Activated naive CD4-positive, alpha-beta T cell treated with anti-CD3 and anti-CD28 coated beads, Interleukin-2, amount 50 U/mL, for 24 hours (primary cell): ENCODE data around the gene POGZ.
"Not testable (repeated sequence)": the region's sequence is repeated elsewhere in the genome, so short reads cannot be mapped to it uniquely, and the experiment has no call there.

Experiments
- H3K27ac Mint-ChIP-seq: one replicate; pipeline ENCODE4 v1.8.0; 2021; ENCODE audit warnings: mild to moderate bottlenecking, mixed read lengths
- H3K27me3 Mint-ChIP-seq: one replicate; pipeline ENCODE4 v1.8.0; 2021; ENCODE audit warnings: mixed read lengths
- H3K36me3 Mint-ChIP-seq: one replicate; pipeline ENCODE4 v1.8.0; 2021; ENCODE audit warnings: mixed read lengths
- H3K4me1 Mint-ChIP-seq: one replicate; pipeline ENCODE4 v1.8.0; 2021; ENCODE audit warnings: mixed read lengths
- H3K4me3 Mint-ChIP-seq: one replicate; pipeline ENCODE4 v1.8.0; 2021; ENCODE audit warnings: mild to moderate bottlenecking, mixed read lengths
- H3K9me3 Mint-ChIP-seq: one replicate; pipeline ENCODE4 v1.8.0; 2021; ENCODE audit warnings: mixed read lengths

The POGZ gene

DNA sequence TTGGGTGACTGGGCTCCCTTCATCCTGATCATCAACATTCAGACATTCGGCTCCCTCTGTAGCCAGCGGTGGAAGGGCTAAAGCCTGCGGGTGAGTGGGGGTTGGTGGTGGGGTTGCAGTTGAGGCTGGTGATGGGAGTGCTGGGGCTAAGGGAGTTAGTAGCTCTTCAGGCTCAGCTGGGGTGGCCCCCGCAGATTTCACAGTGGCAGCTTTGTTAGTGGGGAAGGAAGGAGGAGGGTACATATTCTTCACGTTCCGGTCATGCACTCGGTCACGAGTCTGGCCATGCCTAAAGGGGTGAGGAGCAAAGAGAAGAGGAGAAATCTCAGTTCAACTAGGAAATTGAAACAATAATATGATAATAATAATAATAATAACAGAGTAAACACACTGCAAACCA lies 53.1 kb downstream of the POGZ start:
- Mint-ChIP-seq H3K36me3 (peaks cover 17% of the 10 kb centered on the region), H3K4me3 (no peak overlapping the region), H3K27me3 (no peaks in the 10 kb centered on the region), H3K4me1 (peaks cover 10% of the 10 kb centered on the region), H3K27ac (no peak overlapping the region), H3K9me3 (no peaks in the 10 kb centered on the region)

- H3K4me3 Mint-ChIP-seq: no peak overlapping the region
- no peaks in the 10 kb centered on the region for H3K27me3 Mint-ChIP-seq
- H3K27ac Mint-ChIP-seq: peak overlapping the region; percentile 27
- H3K36me3 Mint-ChIP-seq: peaks cover 17% of the 10 kb centered on the region
- H3K4me1 Mint-ChIP-seq: peaks cover 18% of the 10 kb centered on the region
- no peaks in the 10 kb centered on the region for H3K9me3 Mint-ChIP-seq
Observed at GRCh38 chr1:151405187-151405951, 53.9 kb downstream of the POGZ start.

GRCh38 chr1:151403612-151404011 lies 55.7 kb downstream of the POGZ start:
- no peak overlapping the region for H3K4me3 Mint-ChIP-seq
- peak overlapping the region; percentile 46 for H3K27ac Mint-ChIP-seq
- no peaks in the 10 kb centered on the region for H3K27me3 Mint-ChIP-seq
- peaks cover 17% of the 10 kb centered on the region for H3K36me3 Mint-ChIP-seq
- no peaks in the 10 kb centered on the region for H3K9me3 Mint-ChIP-seq
- peaks cover 28% of the 10 kb centered on the region for H3K4me1 Mint-ChIP-seq

DNA sequence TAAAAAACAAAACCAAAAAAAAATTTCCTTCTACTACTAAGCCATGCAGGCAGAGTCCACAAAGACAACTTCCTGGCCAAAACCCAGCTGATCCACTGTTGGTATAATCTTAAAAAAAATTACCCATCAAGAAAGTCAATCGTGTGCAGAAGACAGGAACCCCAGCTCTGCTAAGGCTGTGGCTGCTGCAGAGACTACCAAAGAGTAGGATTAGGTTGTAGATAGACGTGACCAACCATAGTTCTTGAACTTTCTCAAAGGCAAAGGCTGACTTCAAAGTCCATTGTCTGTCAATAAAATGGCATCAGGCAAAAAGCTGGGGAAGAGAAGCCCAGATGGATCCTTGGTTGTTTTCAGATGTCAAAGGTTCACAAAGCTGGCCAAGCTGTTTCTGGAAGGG lies 56.5 kb downstream of the POGZ start:
- H3K27me3 Mint-ChIP-seq: no peaks in the 10 kb centered on the region
- H3K27ac Mint-ChIP-seq: peak overlapping the region; percentile 35
- peak overlapping the region; percentile 33 for H3K4me3 Mint-ChIP-seq
- no peaks in the 10 kb centered on the region for H3K9me3 Mint-ChIP-seq
- peaks cover 28% of the 10 kb centered on the region for H3K4me1 Mint-ChIP-seq
- peaks cover 17% of the 10 kb centered on the region for H3K36me3 Mint-ChIP-seq

- Mint-ChIP-seq H3K4me1 (peaks cover 28% of the 10 kb centered on the region), H3K4me3 (peak overlapping the region; percentile 33), H3K27me3 (no peaks in the 10 kb centered on the region), H3K9me3 (no peaks in the 10 kb centered on the region), H3K36me3 (peaks cover 15% of the 10 kb centered on the region), H3K27ac (peak overlapping the region; percentile 98)
Observed at GRCh38 chr1:151401860-151402259, 57.4 kb downstream of the POGZ start.

DNA sequence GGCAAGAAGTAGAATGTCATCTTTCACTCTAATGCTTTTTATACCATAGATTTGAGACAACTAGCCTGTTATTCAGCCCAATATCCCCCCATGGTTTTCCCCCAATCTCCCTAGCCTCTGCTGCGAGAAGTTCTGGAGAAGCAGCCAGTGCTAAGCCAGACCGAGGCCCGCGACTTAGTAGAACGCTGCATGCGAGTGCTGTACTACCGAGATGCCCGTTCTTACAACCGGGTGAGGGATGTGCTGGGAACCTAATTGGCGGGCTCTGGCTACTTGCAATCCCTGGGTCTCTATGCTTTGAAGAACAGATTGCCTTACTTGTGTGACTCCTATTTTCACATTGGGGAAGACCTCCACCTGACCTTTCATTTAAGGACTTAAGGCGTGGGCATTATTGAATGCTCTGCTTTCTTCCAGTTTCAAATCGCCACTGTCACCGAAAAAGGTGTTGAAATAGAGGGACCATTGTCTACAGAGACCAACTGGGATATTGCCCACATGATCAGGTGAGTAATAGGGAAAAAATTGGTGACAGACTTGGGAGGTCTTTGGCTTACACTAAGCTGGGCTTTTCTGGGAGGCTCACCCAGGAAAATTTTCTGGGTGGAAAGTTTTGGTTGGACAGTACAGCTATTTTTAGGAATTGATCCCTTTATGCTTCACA lies 58.0 kb downstream of the POGZ start:
- no peaks in the 10 kb centered on the region for H3K9me3 Mint-ChIP-seq
- no peaks in the 10 kb centered on the region for H3K27me3 Mint-ChIP-seq
- peaks cover 13% of the 10 kb centered on the region for H3K36me3 Mint-ChIP-seq

GRCh38 chr1:151399324-151400171 lies 59.7 kb downstream of the POGZ start, which contains the start of gene PSMB4:
TSS of gene PSMB4 (plus strand) at chr1:151399573. CDS start at chr1:151399588, 15 bp downstream.
- Mint-ChIP-seq H3K9me3 (no peaks in the 10 kb centered on the region), H3K4me3 (peak within 1 kb of the TSS; percentile 94), H3K27ac (peak within 1 kb of the TSS; percentile 98), H3K27me3 (no peaks in the 10 kb centered on the region), H3K4me1 (peaks cover 28% of the 10 kb centered on the region), H3K36me3 (peaks cover 12% of the 10 kb centered on the region)

More for the DNA sequence above, 58.0 kb downstream of the POGZ start:
- Mint-ChIP-seq H3K4me3 (peak overlapping the region; percentile 94), H3K4me1 (peaks cover 28% of the 10 kb centered on the region), H3K27ac (peak overlapping the region; percentile 98)

DNA sequence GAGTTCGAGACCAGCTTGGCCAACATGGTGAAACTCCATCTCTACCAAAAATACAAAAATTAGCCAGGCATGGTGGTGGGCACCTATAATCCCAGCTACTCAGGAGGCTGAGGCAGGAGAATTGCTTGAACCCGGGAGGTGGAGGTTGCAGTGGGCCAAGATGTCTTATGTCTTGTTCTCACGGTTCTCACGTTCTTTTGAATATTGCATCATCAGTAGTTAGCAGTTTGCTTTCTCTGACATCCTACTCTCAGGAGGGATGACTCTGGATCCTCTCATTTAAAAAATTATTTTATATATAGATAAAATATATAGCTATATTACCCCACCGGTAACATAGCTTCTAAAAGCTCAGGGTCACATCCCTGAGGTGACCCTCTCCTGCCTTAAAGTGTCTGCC lies 63.0 kb downstream of the POGZ start:
- H3K27ac Mint-ChIP-seq, H3K36me3 Mint-ChIP-seq, H3K9me3 Mint-ChIP-seq, H3K27me3 Mint-ChIP-seq, H3K4me3 Mint-ChIP-seq: not testable (repeated sequence)
- peaks cover 19% of the 10 kb centered on the region for H3K4me1 Mint-ChIP-seq

DNA sequence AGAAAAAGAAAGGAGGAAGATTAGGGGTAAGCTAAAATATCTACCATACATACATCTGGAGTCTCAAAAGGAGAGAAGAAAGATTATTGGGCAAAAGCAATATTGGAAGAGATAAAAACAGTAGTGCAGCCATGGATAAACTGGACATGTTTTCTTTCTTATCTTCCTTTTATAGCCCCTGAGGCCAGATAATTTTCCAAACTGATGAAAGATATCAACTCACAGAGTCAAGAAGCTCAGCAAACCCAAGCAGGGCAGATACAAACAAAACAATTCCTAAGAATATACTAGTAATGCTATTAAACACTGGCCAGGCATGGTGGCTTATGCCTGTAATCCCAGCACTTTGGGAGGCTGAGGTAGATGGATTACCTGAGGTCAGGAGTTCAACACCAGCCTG lies 65.7 kb downstream of the POGZ start:
- no peaks in the 10 kb centered on the region for H3K27me3 Mint-ChIP-seq
- no peaks in the 10 kb centered on the region for H3K36me3 Mint-ChIP-seq
- no peaks in the 10 kb centered on the region for H3K9me3 Mint-ChIP-seq
- H3K4me1 Mint-ChIP-seq: no peaks in the 10 kb centered on the region
- H3K4me3 Mint-ChIP-seq: no peak overlapping the region
- no peak overlapping the region for H3K27ac Mint-ChIP-seq

DNA sequence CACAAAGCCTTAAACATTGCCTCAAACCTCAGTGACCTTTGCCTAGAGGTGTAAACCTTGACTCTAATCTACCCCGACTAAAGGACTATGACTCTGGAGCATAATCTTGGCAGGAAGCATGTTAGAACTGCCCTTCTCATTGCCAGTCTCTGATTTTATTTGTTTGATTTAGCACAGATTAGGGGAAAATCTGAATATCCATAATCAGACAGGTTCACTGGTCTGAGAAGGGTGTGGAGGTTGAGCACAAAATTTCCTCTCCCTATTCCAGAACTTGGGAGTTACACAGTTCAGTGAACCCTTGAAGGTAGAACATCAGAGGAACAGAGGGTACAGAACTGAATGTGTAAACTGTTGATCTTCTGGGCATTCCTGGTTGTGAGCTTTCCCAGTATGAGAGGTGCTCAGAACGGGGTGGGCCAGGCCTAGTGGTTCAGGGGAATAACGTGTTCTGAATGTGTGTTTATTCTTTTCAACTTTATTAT lies 68.2 kb downstream of the POGZ start:
- H3K27me3 Mint-ChIP-seq: no peaks in the 10 kb centered on the region
- H3K4me1 Mint-ChIP-seq: no peaks in the 10 kb centered on the region
- H3K27ac Mint-ChIP-seq: no peak overlapping the region
- H3K4me3 Mint-ChIP-seq: no peak overlapping the region
- H3K36me3 Mint-ChIP-seq: no peaks in the 10 kb centered on the region
- no peaks in the 10 kb centered on the region for H3K9me3 Mint-ChIP-seq

- H3K4me3 Mint-ChIP-seq, H3K27ac Mint-ChIP-seq, H3K36me3 Mint-ChIP-seq, H3K9me3 Mint-ChIP-seq, H3K27me3 Mint-ChIP-seq, H3K4me1 Mint-ChIP-seq: not testable (repeated sequence)
Observed at GRCh38 chr1:151390221-151391078, 68.8 kb downstream of the POGZ start.

- Mint-ChIP-seq H3K27me3 (no peaks in the 10 kb centered on the region), H3K4me3 (no peak overlapping the region), H3K4me1 (no peaks in the 10 kb centered on the region), H3K9me3 (no peaks in the 10 kb centered on the region), H3K27ac (peak overlapping the region; percentile 59), H3K36me3 (no peaks in the 10 kb centered on the region)
Observed at GRCh38 chr1:151386002-151386401, 73.3 kb downstream of the POGZ start.

- no peak overlapping the region for H3K4me3 Mint-ChIP-seq
- H3K27me3 Mint-ChIP-seq: no peaks in the 10 kb centered on the region
- no peaks in the 10 kb centered on the region for H3K4me1 Mint-ChIP-seq
- H3K36me3 Mint-ChIP-seq: no peaks in the 10 kb centered on the region
- no peaks in the 10 kb centered on the region for H3K9me3 Mint-ChIP-seq
- no peak overlapping the region for H3K27ac Mint-ChIP-seq
Observed at GRCh38 chr1:151384584-151384983, 74.7 kb downstream of the POGZ start.

DNA sequence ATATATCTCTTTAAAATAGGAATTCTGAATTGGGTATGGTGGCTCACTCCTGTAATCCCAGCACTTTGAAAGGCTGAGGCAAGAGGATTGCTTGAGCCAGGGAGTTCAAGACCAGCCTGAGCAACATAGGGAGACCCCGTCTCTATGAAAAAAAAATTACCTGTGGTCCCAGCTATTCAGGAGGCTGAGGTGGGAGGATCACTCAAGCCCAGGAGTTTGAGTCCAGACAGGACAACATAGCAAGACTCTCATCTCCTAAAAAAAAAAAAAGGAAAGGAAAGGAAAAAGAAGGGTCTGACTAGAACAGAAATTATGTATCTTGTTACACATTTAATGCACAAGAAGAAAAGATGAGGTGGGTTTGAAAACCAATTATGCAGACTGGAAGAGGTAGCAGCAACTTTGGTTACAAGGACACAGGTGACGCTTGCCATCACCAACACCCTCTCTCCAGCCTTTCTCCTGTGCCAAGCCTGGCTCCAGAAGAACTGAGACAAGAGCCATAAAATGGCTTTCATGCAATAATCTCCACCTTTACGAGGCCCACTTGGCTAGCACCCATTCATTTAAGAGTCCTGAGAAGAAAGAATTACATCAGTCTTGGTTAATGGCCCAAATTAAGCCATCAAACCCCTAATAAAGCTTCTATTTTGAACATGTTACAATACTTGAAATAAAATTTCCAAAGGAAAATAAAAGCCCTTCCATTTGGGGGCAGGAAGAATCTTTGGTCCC lies 82.0 kb downstream of the POGZ start:
- Mint-ChIP-seq H3K9me3 (no peaks in the 10 kb centered on the region), H3K4me1 (no peaks in the 10 kb centered on the region), H3K27me3 (no peaks in the 10 kb centered on the region), H3K36me3 (no peaks in the 10 kb centered on the region), H3K27ac (no peak overlapping the region), H3K4me3 (no peak overlapping the region)
